ENCODE measurements around the gene LDHAL6A.

- TF ChIP-seq POLR2AphosphoS5 (IDR thresholded peaks at IDR 0.05) (no peak), CTCF (IDR thresholded peaks at IDR 0.05) (no peak), EP300 (IDR thresholded peaks at IDR 0.05) (no peak)
Measured at GRCh38 chr11:18479063-18479462, 23.4 kb downstream of the LDHAL6A start.

Measured in esophagus muscularis mucosa (tissue), 4 donors.